HUES6 (cell line): ENCODE results near the gene NUDC.
"Not testable (repeated sequence)": the region's sequence is repeated elsewhere in the genome, so short reads cannot be mapped to it uniquely, and the experiment has no call there.

Experiments used
- H3K27ac ChIP-seq: 2 replicates; pipeline ENCODE4 v1.7.0; 2013; ENCODE audit warnings: low read depth, mild to moderate bottlenecking, low read length, inconsistent platforms
- H3K27me3 ChIP-seq: 2 replicates; pipeline ENCODE4 v1.6.1; 2013; ENCODE audit warnings: low read length; ENCODE audit not compliant: control insufficient read depth, insufficient read depth
- H3K36me3 ChIP-seq: 2 replicates; pipeline ENCODE4 v1.6.1; 2013; ENCODE audit warnings: low read length; ENCODE audit not compliant: control insufficient read depth, insufficient read depth
- H3K4me1 ChIP-seq: 2 replicates; pipeline ENCODE4 v1.6.1; 2013; ENCODE audit warnings: low read length; ENCODE audit not compliant: control insufficient read depth, insufficient read depth
- H3K4me3 ChIP-seq: 2 replicates; pipeline ENCODE4 v1.5.1; 2013; ENCODE audit warnings: low read depth, low read length
- H3K9ac ChIP-seq: one replicate; pipeline ENCODE4 v1.6.1; 2013; ENCODE audit warnings: mild to moderate bottlenecking, low read length
- H3K9me3 ChIP-seq: 2 replicates; pipeline ENCODE4 v1.6.1; 2013; ENCODE audit warnings: low read depth, low read length; ENCODE audit not compliant: control insufficient read depth, insufficient read depth

Gene NUDC

GRCh38 chr1:26921540-26922430 lies at the start of gene NUDC:
Gene NUDC, plus strand, starts transcription at chr1:26921743. Its CDS starts 106 bp downstream, at chr1:26921849.
- H3K9ac ChIP-seq = peak within 1 kb of the TSS; percentile 97

GRCh38 chr1:26873097-26873496 lies 48.4 kb upstream of the NUDC start:
- H3K4me1 ChIP-seq, H3K27ac ChIP-seq, H3K27me3 ChIP-seq, H3K9ac ChIP-seq, H3K4me3 ChIP-seq, H3K9me3 ChIP-seq: not testable (repeated sequence)
- peaks cover 10% of the 10 kb centered on the region; the same call in 1 of the 2 replicates for H3K36me3 ChIP-seq

More at GRCh38 chr1:26921540-26922430, at the start of gene NUDC:
- H3K27ac ChIP-seq = peak within 1 kb of the TSS; percentile 74
- H3K36me3 ChIP-seq = peaks cover 32% of the 10 kb centered on the region
- no peaks in the 10 kb centered on the region for H3K9me3 ChIP-seq
- peaks cover 15% of the 10 kb centered on the region for H3K4me1 ChIP-seq
- no peaks in the 10 kb centered on the region for H3K27me3 ChIP-seq
- peak within 1 kb of the TSS; percentile 92 for H3K4me3 ChIP-seq

- Histone ChIP-seq H3K9me3 (no peaks in the 10 kb centered on the region), H3K4me3 (no peak overlapping the region), H3K9ac (peak overlapping the region; percentile 18), H3K27me3 (no peaks in the 10 kb centered on the region), H3K36me3 (peaks cover 21% of the 10 kb centered on the region), H3K4me1 (peaks cover 7% of the 10 kb centered on the region; the same call in 1 of the 2 replicates), H3K27ac (0 out of 2 replicates have a peak overlapping the region, but pooled peaks have one; percentile 4)
These were observed 46.6 kb upstream of the NUDC start for GRCh38 chr1:26874896-26875295.

- no peaks in the 10 kb centered on the region for H3K9me3 ChIP-seq
- H3K27me3 ChIP-seq = no peaks in the 10 kb centered on the region
These were observed 44.2 kb upstream of the NUDC start for GRCh38 chr1:26877326-26877725.

GRCh38 chr1:26879793-26880192 lies 41.8 kb upstream of the NUDC start:
- peaks cover 66% of the 10 kb centered on the region for H3K36me3 ChIP-seq

More at GRCh38 chr1:26877326-26877725, 44.2 kb upstream of the NUDC start:
- H3K4me1 ChIP-seq = 0 out of 2 replicates have a peak, but pooled peaks cover 7% of the 10 kb centered on the region
- no peak overlapping the region for H3K27ac ChIP-seq
- H3K9ac ChIP-seq = no peak overlapping the region
- no peak overlapping the region for H3K4me3 ChIP-seq
- H3K36me3 ChIP-seq = peaks cover 43% of the 10 kb centered on the region

GRCh38 chr1:26881611-26882010 lies 39.9 kb upstream of the NUDC start:
- H3K9ac ChIP-seq, H3K4me1 ChIP-seq, H3K4me3 ChIP-seq, H3K27me3 ChIP-seq, H3K27ac ChIP-seq, H3K9me3 ChIP-seq: not testable (repeated sequence)
- H3K36me3 ChIP-seq = peaks cover 78% of the 10 kb centered on the region

More at GRCh38 chr1:26879793-26880192, 41.8 kb upstream of the NUDC start:
- no peak overlapping the region for H3K27ac ChIP-seq
- no peak overlapping the region for H3K4me3 ChIP-seq
- H3K9me3 ChIP-seq = no peaks in the 10 kb centered on the region
- no peak overlapping the region for H3K9ac ChIP-seq
- H3K4me1 ChIP-seq = 0 out of 2 replicates have a peak, but pooled peaks cover 5% of the 10 kb centered on the region
- H3K27me3 ChIP-seq = no peaks in the 10 kb centered on the region

GRCh38 chr1:26882696-26883463 lies 38.7 kb upstream of the NUDC start:
- H3K4me3 ChIP-seq = no peak overlapping the region
- H3K9me3 ChIP-seq = no peaks in the 10 kb centered on the region
- H3K4me1 ChIP-seq = no peaks in the 10 kb centered on the region
- no peak overlapping the region for H3K9ac ChIP-seq
- no peaks in the 10 kb centered on the region for H3K27me3 ChIP-seq
- H3K27ac ChIP-seq = no peak overlapping the region
- peaks cover 74% of the 10 kb centered on the region for H3K36me3 ChIP-seq

- no peak overlapping the region for H3K9ac ChIP-seq
- no peaks in the 10 kb centered on the region for H3K9me3 ChIP-seq
- H3K27ac ChIP-seq = no peak overlapping the region
- no peak overlapping the region for H3K4me3 ChIP-seq
- peaks cover 57% of the 10 kb centered on the region for H3K36me3 ChIP-seq
- H3K27me3 ChIP-seq = no peaks in the 10 kb centered on the region
- H3K4me1 ChIP-seq = peaks cover 3% of the 10 kb centered on the region; the same call in 1 of the 2 replicates
These were observed 34.4 kb upstream of the NUDC start for GRCh38 chr1:26887125-26887524.

GRCh38 chr1:26888231-26888630 lies 33.3 kb upstream of the NUDC start:
- H3K4me3 ChIP-seq = no peak overlapping the region
- H3K4me1 ChIP-seq = peaks cover 3% of the 10 kb centered on the region; the same call in 1 of the 2 replicates
- no peaks in the 10 kb centered on the region for H3K27me3 ChIP-seq
- no peak overlapping the region for H3K9ac ChIP-seq
- H3K36me3 ChIP-seq = peaks cover 57% of the 10 kb centered on the region
- no peak overlapping the region for H3K27ac ChIP-seq
- H3K9me3 ChIP-seq = no peaks in the 10 kb centered on the region

GRCh38 chr1:26889551-26890466 lies 31.7 kb upstream of the NUDC start, which contains the start of gene GPN2:
Gene GPN2, minus strand, starts transcription at chr1:26890283. Its CDS starts 187 bp downstream, at chr1:26890096.
- peak within 1 kb of the TSS; percentile 80 for H3K27ac ChIP-seq
- peaks cover 53% of the 10 kb centered on the region for H3K36me3 ChIP-seq
- H3K4me3 ChIP-seq = peak within 1 kb of the TSS; percentile 95

More at GRCh38 chr1:26889551-26890466, 31.7 kb upstream of the NUDC start, which contains the start of gene GPN2:
- peak within 1 kb of the TSS; percentile 89 for H3K9ac ChIP-seq
- no peaks in the 10 kb centered on the region for H3K9me3 ChIP-seq
- H3K4me1 ChIP-seq = peaks cover 3% of the 10 kb centered on the region; the same call in 1 of the 2 replicates
- H3K27me3 ChIP-seq = no peaks in the 10 kb centered on the region
